HCT116 (cell line): ENCODE data around the gene STOML3. TPM values are rescaled to one million over a fixed set of nuclear protein-coding genes. Genes with fewer than 3 reads are reported as not detected.

ENCODE experiments used
- ATAC-seq: fragments of 200-7000 bp; cut with Tn5 transposase; 2 replicates; pipeline ENCODE4 v1.9.1; 2020; ENCODE audit warnings: mild to moderate bottlenecking, moderate library complexity
- Bru-seq: library from RNA; stranded (reverse); fragments of 400-500 nt; gene quantifications from one replicate; lab custom pipeline; 2021; lab: Mats Ljungman, UMichigan
- BruChase-seq, 2 experiments: library from RNA; stranded (reverse); fragments of 400-500 nt; gene quantifications; one replicate each; lab custom pipeline; 2021; lab: Mats Ljungman, UMichigan
- BruUV-seq: library from RNA; stranded (reverse); fragments of 400-500 nt; replicated peaks from 2 replicates; lab custom pipeline; 2021; lab: Mats Ljungman, UMichigan
- CTCF ChIA-PET: fragments of 300-600 bp; sonication (Branson Sonifier 250); formaldehyde crosslinking; loops from one replicate; lab custom pipeline; 2021; ENCODE audit warnings: antibody characterized with exemption; lab: Charles Lee
- POLR2A ChIA-PET: fragments of 300-600, 350-600 bp; sonication (Branson Sonifier 250); formaldehyde crosslinking; loops from one replicate; lab custom pipeline; 2021; ENCODE audit warnings: antibody characterized with exemption; lab: Charles Lee
- RAD21 ChIA-PET, 2 experiments: fragments of 300-600 bp; sonication (Branson Sonifier 250); formaldehyde crosslinking; loops; one replicate each; lab custom pipeline; 2023; ENCODE audit warnings: low total read pairs in 2 of 2; ENCODE audit not compliant: uncharacterized antibody in 2 of 2, unreplicated experiment in 2 of 2, low non-redundant PET in 1 of 2; lab: Charles Lee
- DNase-seq: peaks from one replicate; pipeline ENCODE4 v3.0.0-alpha.2; 2010; ENCODE audit warnings: low read depth, low spot score
- H2AFZ ChIP-seq: fragments of 200-600 bp; shearing (Covaris generic), sonication (generic); 2 replicates; pipeline ENCODE4 v1.6.1; 2017; ENCODE audit warnings: low read depth, mixed run types, mixed read lengths, antibody characterized with exemption, low read length; ENCODE audit not compliant: poor library complexity, severe bottlenecking
- H3K27ac ChIP-seq: 2 replicates; pipeline ENCODE4 v1.5.1; 2012; ENCODE audit warnings: low read depth, low read length
- H3K27me3 ChIP-seq: fragments of 200-600 bp; sonication (generic); 2 replicates; pipeline ENCODE4 v1.6.1; 2016; ENCODE audit warnings: mixed run types, low read length, mixed read lengths; ENCODE audit not compliant: insufficient read depth
- H3K36me3 ChIP-seq, 2 experiments: fragments of 200-500 bp in 1 of 2; fragments of 200-600 bp in 1 of 2; sonication (Bioruptor generic) in 1 of 2; sonication (generic) in 1 of 2; 2 replicates each; pipeline versions ENCODE4 v1.5.1 to v1.6.1; 2014 to 2016; ENCODE audit warnings: low read length in 2 of 2, inconsistent platforms in 1 of 2, mixed read lengths in 1 of 2, mixed run types in 1 of 2; ENCODE audit not compliant: insufficient read depth in 2 of 2, control insufficient read depth in 1 of 2
- H3K4me1 ChIP-seq, 2 experiments: fragments of 200-600 bp in 1 of 2; sonication (generic) in 1 of 2; 2 replicates each; pipeline versions ENCODE4 v1.5.1 to v1.6.1; 2012 to 2017; ENCODE audit warnings: low read length in 2 of 2, inconsistent platforms in 1 of 2, mild to moderate bottlenecking in 1 of 2, mixed read lengths in 1 of 2, mixed run types in 1 of 2, moderate library complexity in 1 of 2; ENCODE audit not compliant: insufficient read depth in 2 of 2, control insufficient read depth in 1 of 2
- H3K4me2 ChIP-seq: fragments of 200-600 bp; sonication (generic); 2 replicates; pipeline ENCODE4 v1.6.1; 2017; ENCODE audit warnings: mixed run types, low read length, mixed read lengths
- H3K4me3 ChIP-seq, 2 experiments: fragments of 200-600 bp in 1 of 2; sonication (generic) in 1 of 2; replicated peaks in 1 of 2; 2 replicates each; pipeline ENCODE4 v1.5.1; 2011 to 2016; ENCODE audit warnings: low read length in 2 of 2, control low read depth in 1 of 2, low read depth in 1 of 2, mild to moderate bottlenecking in 1 of 2, mixed read lengths in 1 of 2, mixed run types in 1 of 2
- H3K79me2 ChIP-seq: fragments of 200-600 bp; sonication (generic); 2 replicates; pipeline ENCODE4 v1.6.1; 2017; ENCODE audit warnings: mild to moderate bottlenecking, mixed run types, low read length, moderate library complexity, mixed read lengths; ENCODE audit not compliant: insufficient read depth
- H3K9ac ChIP-seq: fragments of 200-600 bp; sonication (generic); 2 replicates; pipeline ENCODE4 v1.6.1; 2016; ENCODE audit warnings: low read length, mixed read lengths
- H3K9me2 ChIP-seq: fragments of 200-600 bp; sonication (generic), shearing (Covaris generic); 2 replicates; pipeline ENCODE4 v1.6.1; 2017; ENCODE audit warnings: mixed run types, mild to moderate bottlenecking, moderate library complexity; ENCODE audit not compliant: insufficient read depth
- H3K9me3 ChIP-seq, 2 experiments: fragments of 200-500 bp in 1 of 2; fragments of 200-600 bp in 1 of 2; sonication (Bioruptor generic) in 1 of 2; sonication (generic) in 1 of 2; 2 replicates each; pipeline ENCODE4 v1.6.1; 2014 to 2017; ENCODE audit warnings: low read length in 2 of 2, mixed read lengths in 2 of 2, inconsistent platforms in 1 of 2, low read depth in 1 of 2, mild to moderate bottlenecking in 1 of 2, mixed run types in 1 of 2, moderate library complexity in 1 of 2; ENCODE audit not compliant: control insufficient read depth in 1 of 2, insufficient read depth in 1 of 2
- H4K20me1 ChIP-seq: fragments of 200-600 bp; sonication (generic), shearing (Covaris generic); 2 replicates; pipeline ENCODE4 v1.6.1; 2017; ENCODE audit warnings: mixed run types, mild to moderate bottlenecking, moderate library complexity; ENCODE audit not compliant: insufficient read depth
- ATF3 ChIP-seq: IDR thresholded peaks from 2 replicates; pipeline ENCODE4 v1.6.1; 2012
- CBX3 ChIP-seq: IDR thresholded peaks from 2 replicates; pipeline ENCODE4 v1.6.1; 2012; ENCODE audit warnings: low read depth
- CEBPB ChIP-seq: IDR thresholded peaks from 2 replicates; pipeline ENCODE4 v1.6.1; 2012; ENCODE audit warnings: low read depth
- CTCF ChIP-seq, 3 experiments: fragments of 200-600 bp in 1 of 3; sonication (generic) in 1 of 3; IDR thresholded peaks in 2 of 3; conservative IDR thresholded peaks in 1 of 3; 2 replicates each; pipeline ENCODE4 v1.5.1; 2012 to 2017; ENCODE audit warnings: low read depth in 2 of 3, low read length in 2 of 3, antibody characterized with exemption in 1 of 3, borderline replicate concordance in 1 of 3, control low read depth in 1 of 3, mild to moderate bottlenecking in 1 of 3, mixed read lengths in 1 of 3, mixed run types in 1 of 3, moderate library complexity in 1 of 3; ENCODE audit not compliant: insufficient read depth in 1 of 3
- ELF1 ChIP-seq: IDR thresholded peaks from 2 replicates; pipeline ENCODE4 v1.6.1; 2012; ENCODE audit warnings: low read depth, borderline replicate concordance
- EZH2phosphoT487 ChIP-seq: fragments of 200-600 bp; IDR thresholded peaks from 2 replicates; pipeline ENCODE4 v1.6.1; 2018; ENCODE audit warnings: antibody characterized with exemption, borderline replicate concordance
- POLR2A ChIP-seq: IDR thresholded peaks from 2 replicates; pipeline ENCODE4 v1.7.0; 2011; ENCODE audit warnings: borderline replicate concordance; ENCODE audit not compliant: insufficient read depth, insufficient read length; ENCODE audit errors: extremely low read depth
- POLR2AphosphoS5 ChIP-seq: IDR thresholded peaks from 2 replicates; pipeline ENCODE4 v1.6.1; 2011; ENCODE audit warnings: mild to moderate bottlenecking, low read depth, low read length, moderate library complexity
- SRF ChIP-seq: IDR thresholded peaks from 2 replicates; pipeline ENCODE4 v1.6.1; 2012; ENCODE audit warnings: low read depth
- intact Hi-C: fragments of 100-400 bp; cut with micrococcal nuclease; formaldehyde crosslinking; loops from 2 replicates; pipeline ENCODE4 v1.10.0; 2022
- long read RNA-seq: library from polyadenylated mRNA; unstranded; transcript quantifications from one replicate; pipeline ENCODE4 v2.0.0, GENCODE V29; 2021; ENCODE audit not compliant: unreplicated experiment
- polyA plus RNA-seq: library from polyadenylated mRNA; unstranded; fragments of >200 nt; gene quantifications from 2 replicates; pipeline ENCODE4 v1.2.1, GENCODE V29; 2012; ENCODE audit warnings: missing spikeins
- total RNA-seq: library from RNA; stranded (reverse); gene quantifications from one replicate; pipeline ENCODE4 v1.2.1, GENCODE V29; 2021; ENCODE audit not compliant: unreplicated experiment
- TF ChIP-seq, protein P1 (sequence below): IDR thresholded peaks from 2 replicates; pipeline ENCODE4 v1.6.1; 2011; ENCODE audit warnings: mild to moderate bottlenecking, low read length, moderate library complexity; ENCODE audit not compliant: insufficient replicate concordance; ENCODE audit errors: extremely low read depth
- TF ChIP-seq, protein P2 (sequence below): IDR thresholded peaks from 2 replicates; pipeline ENCODE4 v1.6.1; 2012

STOML3 gene, protein sequence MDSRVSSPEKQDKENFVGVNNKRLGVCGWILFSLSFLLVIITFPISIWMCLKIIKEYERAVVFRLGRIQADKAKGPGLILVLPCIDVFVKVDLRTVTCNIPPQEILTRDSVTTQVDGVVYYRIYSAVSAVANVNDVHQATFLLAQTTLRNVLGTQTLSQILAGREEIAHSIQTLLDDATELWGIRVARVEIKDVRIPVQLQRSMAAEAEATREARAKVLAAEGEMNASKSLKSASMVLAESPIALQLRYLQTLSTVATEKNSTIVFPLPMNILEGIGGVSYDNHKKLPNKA
- not detected for total RNA-seq
- not detected in 2 replicates for polyA plus RNA-seq
- not detected for Bru-seq, nascent RNA
- not detected for BruChase-seq, experiment 1, labeled RNA remaining after a 6-hour chase
- BruChase-seq, experiment 2, labeled RNA remaining after a 2-hour chase = not detected
- long read RNA-seq = 0 reads

DNA sequence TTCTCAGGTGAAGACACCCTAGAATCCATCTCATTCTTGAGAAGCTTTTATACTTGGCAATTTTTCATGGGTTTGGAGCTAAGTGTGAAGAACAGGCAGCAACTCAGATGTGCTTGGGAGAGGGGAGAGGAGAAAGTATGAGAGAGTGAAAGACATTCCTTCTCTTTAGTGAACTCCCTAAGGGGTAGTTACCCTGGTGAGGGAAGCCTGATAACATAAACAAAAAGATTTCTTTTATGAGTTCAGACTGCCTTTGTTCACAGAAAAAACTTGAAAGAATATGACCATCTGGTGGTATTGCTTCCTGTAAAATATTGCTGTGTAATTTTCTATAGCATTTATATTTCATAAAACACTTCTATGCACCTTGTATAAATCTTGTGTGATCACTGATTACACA is at the start of gene STOML3:
STOML3 (minus strand) TSS at position 139 of the 400 bp plus-strand sequence; CDS start at position 29, 110 bp downstream.
- Histone ChIP-seq H3K9me3 (no peaks in the 10 kb centered on the region), H3K9me2 (no peaks in the 10 kb centered on the region), H3K36me3 (no peaks in the 10 kb centered on the region), H3K9ac (no peak within 1 kb of the TSS), H3K4me3 (no peak within 1 kb of the TSS), H4K20me1 (no peaks in the 10 kb centered on the region), H2AFZ (no peak within 1 kb of the TSS), H3K27me3 (0 out of 2 replicates have a peak, but pooled peaks cover 4% of the 10 kb centered on the region), H3K27ac (no peak within 1 kb of the TSS), H3K4me2 (no peak within 1 kb of the TSS), H3K79me2 (no peaks in the 10 kb centered on the region), H3K4me1 (no peaks in the 10 kb centered on the region)
- POLR2A ChIA-PET = no interaction called here
- BruUV-seq = no TSS peak
- RAD21 ChIA-PET = no interaction called here
- CTCF ChIA-PET = no interaction called here
- DNase-seq = no peak
- TF ChIP-seq ATF3 = no peak
- no peak for TF ChIP-seq POLR2AphosphoS5
- TF ChIP-seq, protein P1, sequence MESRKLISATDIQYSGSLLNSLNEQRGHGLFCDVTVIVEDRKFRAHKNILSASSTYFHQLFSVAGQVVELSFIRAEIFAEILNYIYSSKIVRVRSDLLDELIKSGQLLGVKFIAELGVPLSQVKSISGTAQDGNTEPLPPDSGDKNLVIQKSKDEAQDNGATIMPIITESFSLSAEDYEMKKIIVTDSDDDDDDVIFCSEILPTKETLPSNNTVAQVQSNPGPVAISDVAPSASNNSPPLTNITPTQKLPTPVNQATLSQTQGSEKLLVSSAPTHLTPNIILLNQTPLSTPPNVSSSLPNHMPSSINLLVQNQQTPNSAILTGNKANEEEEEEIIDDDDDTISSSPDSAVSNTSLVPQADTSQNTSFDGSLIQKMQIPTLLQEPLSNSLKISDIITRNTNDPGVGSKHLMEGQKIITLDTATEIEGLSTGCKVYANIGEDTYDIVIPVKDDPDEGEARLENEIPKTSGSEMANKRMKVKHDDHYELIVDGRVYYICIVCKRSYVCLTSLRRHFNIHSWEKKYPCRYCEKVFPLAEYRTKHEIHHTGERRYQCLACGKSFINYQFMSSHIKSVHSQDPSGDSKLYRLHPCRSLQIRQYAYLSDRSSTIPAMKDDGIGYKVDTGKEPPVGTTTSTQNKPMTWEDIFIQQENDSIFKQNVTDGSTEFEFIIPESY = no peak
- TF ChIP-seq ELF1 = no peak
- TF ChIP-seq SRF = no peak
- TF ChIP-seq, protein P2, sequence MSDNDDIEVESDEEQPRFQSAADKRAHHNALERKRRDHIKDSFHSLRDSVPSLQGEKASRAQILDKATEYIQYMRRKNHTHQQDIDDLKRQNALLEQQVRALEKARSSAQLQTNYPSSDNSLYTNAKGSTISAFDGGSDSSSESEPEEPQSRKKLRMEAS = no peak
- TF ChIP-seq EZH2phosphoT487 = no peak
- no peak for TF ChIP-seq CTCF (IDR thresholded peaks at IDR 0.05 in 2 of 3, conservative IDR thresholded peaks at IDR 0.05 in 1 of 3; ENCODE audit: borderline replicate concordance in 1 of 3, insufficient read depth in 1 of 3, low read depth in 2 of 3, low read length in 2 of 3)
- no peak for TF ChIP-seq CEBPB
- TF ChIP-seq CBX3 = no peak
- no peak for TF ChIP-seq POLR2A
- ATAC-seq = no peak
- intact Hi-C loops = no loop called here
